Subcutaneous adipose tissue (tissue), 4 donors: Measurements from ENCODE around the gene CCDC167. TPM values are rescaled to one million over a fixed set of nuclear protein-coding genes. Genes with fewer than 3 reads are reported as not detected.

Experiments
- total RNA-seq, 4 donors: library from RNA; depleted of rRNA; stranded (reverse); fragments of >200 nt; gene quantifications; one replicate each; pipeline ENCODE4 v1.1.0, GENCODE V29; 2016
- TF ChIP-seq, protein P1 (sequence below): fragments of 450-650 bp; IDR thresholded peaks from one replicate; pipeline ENCODE4 v1.5.1; 2016; ENCODE audit warnings: low read depth, mild to moderate bottlenecking, control low read depth, antibody characterized with exemption, moderate library complexity

CCDC167 gene
- total RNA-seq, 4 donors from 2014 or later, result 12.1 to 27.2 (median 12.6) TPM

DNA sequence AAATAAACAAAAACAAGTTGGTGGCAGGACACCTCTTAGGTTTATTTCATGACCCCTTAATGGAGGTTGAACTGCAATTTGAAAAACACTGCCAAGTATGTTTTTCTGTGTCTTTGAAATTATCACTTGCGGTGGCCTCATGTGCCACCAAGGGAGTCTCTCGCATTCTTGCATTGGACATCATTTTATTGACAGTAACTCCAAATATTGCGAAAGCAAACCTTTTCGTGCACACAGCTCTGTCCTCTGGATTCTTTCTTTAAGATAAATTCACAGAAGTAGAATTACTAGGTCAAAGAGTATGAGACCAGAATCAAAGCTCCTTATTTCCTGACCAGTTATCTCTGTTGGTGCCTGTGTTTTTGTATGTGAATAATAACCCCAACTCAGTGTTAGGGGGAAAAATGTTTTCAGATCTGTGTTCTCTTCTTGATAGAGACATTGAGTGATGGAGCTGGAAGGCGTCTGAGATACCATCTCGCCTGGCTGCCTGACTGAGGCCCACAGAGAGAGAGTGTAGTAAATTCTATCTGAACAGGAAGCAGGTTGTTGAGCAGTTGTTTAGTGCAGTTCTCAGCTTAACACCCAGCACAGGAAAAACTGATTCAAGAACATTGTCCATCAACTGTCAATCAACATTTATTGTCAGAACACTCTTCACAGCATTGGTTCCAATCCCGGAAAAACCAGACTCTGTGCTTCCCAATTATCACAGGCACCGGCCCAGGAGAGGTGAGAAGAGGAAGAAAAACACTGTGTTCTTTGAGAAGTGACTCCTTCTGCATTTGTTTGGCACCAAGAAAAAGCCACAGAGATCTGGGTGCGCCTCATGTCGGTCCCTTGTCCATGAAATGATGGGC is 2.2 kb upstream of the CCDC167 start:
- TF ChIP-seq, protein P1, sequence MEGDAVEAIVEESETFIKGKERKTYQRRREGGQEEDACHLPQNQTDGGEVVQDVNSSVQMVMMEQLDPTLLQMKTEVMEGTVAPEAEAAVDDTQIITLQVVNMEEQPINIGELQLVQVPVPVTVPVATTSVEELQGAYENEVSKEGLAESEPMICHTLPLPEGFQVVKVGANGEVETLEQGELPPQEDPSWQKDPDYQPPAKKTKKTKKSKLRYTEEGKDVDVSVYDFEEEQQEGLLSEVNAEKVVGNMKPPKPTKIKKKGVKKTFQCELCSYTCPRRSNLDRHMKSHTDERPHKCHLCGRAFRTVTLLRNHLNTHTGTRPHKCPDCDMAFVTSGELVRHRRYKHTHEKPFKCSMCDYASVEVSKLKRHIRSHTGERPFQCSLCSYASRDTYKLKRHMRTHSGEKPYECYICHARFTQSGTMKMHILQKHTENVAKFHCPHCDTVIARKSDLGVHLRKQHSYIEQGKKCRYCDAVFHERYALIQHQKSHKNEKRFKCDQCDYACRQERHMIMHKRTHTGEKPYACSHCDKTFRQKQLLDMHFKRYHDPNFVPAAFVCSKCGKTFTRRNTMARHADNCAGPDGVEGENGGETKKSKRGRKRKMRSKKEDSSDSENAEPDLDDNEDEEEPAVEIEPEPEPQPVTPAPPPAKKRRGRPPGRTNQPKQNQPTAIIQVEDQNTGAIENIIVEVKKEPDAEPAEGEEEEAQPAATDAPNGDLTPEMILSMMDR, result no peak

DNA sequence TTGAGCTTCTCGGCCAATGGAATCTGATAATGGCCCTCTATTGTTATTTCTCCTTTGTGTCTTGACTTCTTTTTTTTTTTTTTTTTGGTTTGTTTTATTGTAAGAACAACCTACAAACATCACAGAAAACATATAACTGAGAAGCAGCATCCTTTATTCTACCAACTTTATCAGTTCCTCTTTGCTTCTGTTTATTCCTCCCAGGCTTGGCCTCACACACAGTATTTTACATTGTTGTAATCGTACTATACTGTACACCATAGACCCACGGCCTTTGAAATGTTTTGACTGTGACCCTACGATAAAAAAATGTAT is 558 bp upstream of the CCDC167 start:
- TF ChIP-seq, protein P1, result no peak

DNA sequence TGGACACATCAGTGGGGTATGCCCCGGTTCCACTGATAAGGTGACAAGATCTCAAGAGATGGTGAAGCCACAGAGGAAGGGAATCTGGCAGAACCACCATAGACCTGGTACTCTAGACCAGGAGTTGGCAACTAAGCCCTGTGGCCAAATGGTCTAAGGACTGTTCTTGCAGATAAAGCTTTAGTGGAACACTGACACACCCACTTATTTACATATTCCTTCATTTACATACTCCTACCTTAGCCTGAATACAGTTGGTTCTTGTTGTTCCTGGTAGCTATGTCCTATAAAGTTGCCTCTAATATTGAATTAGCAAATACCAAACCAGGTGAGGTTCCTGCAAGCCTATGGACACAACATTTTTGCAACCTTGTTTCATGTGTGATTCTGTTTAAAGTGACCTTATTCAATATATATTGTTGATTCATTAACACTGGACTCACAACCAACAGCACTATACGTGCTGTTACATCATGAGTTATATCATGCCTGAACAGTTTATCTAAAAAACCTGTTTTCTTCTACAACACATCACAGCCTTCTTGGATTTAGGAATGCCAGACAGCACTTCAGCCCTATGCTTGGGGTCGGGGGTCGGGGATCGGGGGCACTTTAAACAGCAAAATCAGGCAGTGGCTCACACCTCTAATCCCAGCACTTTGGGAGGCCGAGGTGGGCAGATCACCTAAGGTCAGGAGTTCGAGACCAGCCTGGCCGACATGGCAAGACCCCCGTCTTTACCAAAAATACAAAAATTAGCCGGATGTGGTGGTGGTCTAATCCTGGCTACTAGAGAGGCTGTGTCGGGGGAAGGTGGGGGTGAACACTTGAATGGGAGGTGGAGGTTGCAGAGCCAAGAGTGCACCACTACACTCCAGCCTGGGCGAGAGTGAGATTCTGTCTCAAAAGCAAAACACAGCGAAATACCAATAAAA is 2.5 kb downstream of the CCDC167 start:
- TF ChIP-seq, protein P1, result no peak

DNA sequence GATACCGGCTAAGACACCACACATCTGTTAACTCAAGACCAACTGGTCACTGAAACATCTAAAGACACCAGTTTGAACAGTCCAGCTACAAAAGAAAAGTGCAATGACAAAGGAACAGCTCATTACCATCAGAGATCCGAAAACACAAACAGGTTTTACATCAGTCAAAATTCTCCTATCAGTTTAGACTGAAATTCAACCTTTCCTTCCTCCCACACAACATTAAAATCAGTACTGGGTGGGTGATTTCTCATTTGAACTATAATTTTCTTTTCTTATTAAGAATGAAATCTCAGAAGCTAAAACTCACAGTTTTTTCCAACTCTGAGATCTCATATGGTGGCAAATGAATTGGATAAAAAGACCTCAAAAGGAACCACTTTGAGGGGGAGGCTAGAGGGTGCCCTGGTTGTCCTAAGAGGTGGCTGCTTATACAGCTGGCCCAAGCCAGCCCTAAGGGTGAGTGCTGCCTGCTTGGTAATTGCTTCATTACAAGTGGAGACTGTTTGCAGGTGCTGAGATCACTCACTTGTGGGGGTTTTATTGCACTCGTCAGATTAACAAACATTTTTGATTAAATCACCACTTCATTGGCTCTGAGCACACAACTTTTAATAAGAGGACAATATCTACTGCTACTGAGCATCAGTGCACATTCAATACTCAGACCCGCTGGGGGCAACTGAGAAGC is 4.3 kb downstream of the CCDC167 start:
- TF ChIP-seq, protein P1, result no peak

DNA sequence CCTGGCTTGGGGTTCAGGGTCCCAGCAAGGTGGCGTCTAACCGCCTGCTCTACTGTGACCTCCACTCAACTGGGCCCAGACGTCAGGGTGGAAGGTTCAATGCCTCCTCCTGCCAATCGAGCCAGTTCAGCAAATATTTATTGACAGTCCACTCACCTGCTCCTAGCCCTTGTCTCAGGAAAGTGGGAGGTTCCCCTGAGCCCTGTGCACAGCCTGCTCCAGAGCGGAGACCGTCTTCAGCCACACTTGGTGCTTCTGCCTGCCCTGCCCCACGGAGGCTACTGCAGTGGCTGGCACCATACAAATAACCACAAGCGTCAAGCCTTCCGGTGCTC is 6.1 kb downstream of the CCDC167 start:
- TF ChIP-seq, protein P1, result no peak

DNA sequence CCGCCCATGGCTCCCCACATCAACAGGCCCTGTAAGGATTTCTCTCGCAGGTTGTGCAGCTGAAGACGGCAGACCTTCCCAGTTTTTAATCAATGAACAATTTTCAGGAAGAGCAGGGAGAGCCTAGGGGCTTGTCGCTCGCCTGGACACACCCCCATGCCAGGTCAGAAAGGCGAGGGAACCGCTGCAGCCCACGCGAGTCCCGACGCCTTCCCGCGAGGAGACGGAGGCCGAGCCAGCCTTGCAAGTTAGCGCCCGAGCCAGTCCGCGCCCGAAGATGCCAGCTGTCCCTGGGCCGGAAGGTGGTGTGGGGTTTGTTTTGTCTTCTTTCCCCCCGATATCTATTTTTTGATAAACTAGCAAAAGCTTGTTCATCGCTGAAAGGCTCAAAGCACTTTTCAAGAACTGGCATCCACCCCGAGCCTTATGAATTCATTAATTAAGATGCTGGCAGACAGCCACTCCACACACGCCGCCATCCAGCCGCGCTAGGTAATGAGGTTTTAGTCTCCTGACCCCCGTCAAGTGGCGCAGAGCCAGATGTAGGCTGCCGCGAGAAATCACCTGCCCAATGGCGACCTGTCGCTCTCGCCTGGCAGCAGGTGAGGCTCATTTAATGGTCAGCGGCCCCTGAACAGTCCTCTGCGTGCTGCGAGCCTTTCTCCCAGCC is 6.6 kb downstream of the CCDC167 start:
- TF ChIP-seq, protein P1, result no peak
